Motor neuron (in vitro differentiated cells): ENCODE measurements around the gene SLC4A2. TPM values are rescaled to one million over a fixed set of nuclear protein-coding genes. Genes with fewer than 3 reads are reported as not detected.

Source experiments
- ATAC-seq, 8 experiments: fragments of 200-7000 bp; cut with Tn5 transposase; replicated peaks in 6 of 8; 2 replicates each; pipeline ENCODE4 v1.8.0; 2021; ENCODE audit warnings: mild to moderate bottlenecking in 8 of 8, moderate library complexity in 8 of 8
- H3K27ac ChIP-seq, 2 donors: fragments of 250-450 bp; sonication (Bioruptor Pico); 2 replicates each; pipeline ENCODE4 v1.9.0; 2021; ENCODE audit warnings: antibody characterized with exemption in 2 of 2, mild to moderate bottlenecking in 2 of 2, moderate library complexity in 1 of 2
- H3K4me1 ChIP-seq, 2 donors: fragments of 250-450 bp; sonication (Bioruptor Pico); replicated peaks in 1 of 2; 2 replicates each; pipeline ENCODE4 v1.6.1; 2021; ENCODE audit warnings: antibody characterized with exemption in 2 of 2, mild to moderate bottlenecking in 2 of 2, moderate library complexity in 1 of 2
- H3K4me3 ChIP-seq, 5 donors: fragments of 250-450 bp; sonication (Bioruptor Pico); 2 replicates each; pipeline ENCODE4 v1.9.0; 2021; ENCODE audit warnings: antibody characterized with exemption in 5 of 5, mild to moderate bottlenecking in 5 of 5, moderate library complexity in 4 of 5
- WGBS, 10 experiments: fragments of 450-650 bp; shearing (Covaris generic); methylation state at CpG; one replicate each; pipeline ENCODE4 v1.0.0; 2022; 5-methylcytosine and 5-hydroxymethylcytosine counted together
- in situ Hi-C, 9 experiments: fragments of 400-800 bp; cut with MboI; loops; one replicate each; pipeline ENCODE4 v1.15.0; 2021; ENCODE audit warnings: low sequenced_read_pairs in 9 of 9, low pct_unique_long_range_greater_than_20kb in 2 of 9; ENCODE audit not compliant: unreplicated experiment in 9 of 9
- total RNA-seq, 8 experiments: library from RNA; unstranded; fragments of 300-600 nt; gene quantifications; 2 replicates each; pipeline versions ENCODE4 v1.2.3 to v1.2.4, GENCODE V29; 2022

SLC4A2 gene
- total RNA-seq, 8 experiments from 2014 or later, result 17.1 to 165 (median 45.8) TPM

- Histone ChIP-seq H3K4me3 (peak overlapping the region; percentile 52 to 68 (median 56)), H3K27ac (peak overlapping the region in 1 of 2 donors; percentile 3), H3K4me1 (peaks cover 29 to 31% of the 10 kb centered on the region in 2 donors)
- in situ Hi-C loops, result no loop called here
- ATAC-seq, result no peak
- 0 to 65% (median 29%) methylated on average over 2 to 15 of the region's 29 CpGs; no CpG with 5 or more reads in 5 of the 10 experiments for WGBS, 10 experiments
These were observed 2.5 kb upstream of the SLC4A2 start for GRCh38 chr7:151056666-151057505.

- peak within 1 kb of the TSS; percentile 89 to 93 for H3K27ac ChIP-seq
- peak within 1 kb of the TSS; percentile 52 to 68 (median 56) for H3K4me3 ChIP-seq
- peaks cover 33% of the 10 kb centered on the region in 2 donors for H3K4me1 ChIP-seq
- WGBS, 10 experiments, result 0 to 3% (median 0%) methylated on average over 2 to 19 of the region's 30 CpGs; no CpG with 5 or more reads in 3 of the 10 experiments
- in situ Hi-C loops, result no loop called here
- peak; percentile 13 to 42 (median 36) for ATAC-seq
These were observed 1.8 kb upstream of the SLC4A2 start, which contains the start of gene CDK5 for GRCh38 chr7:151057506-151057988. Gene CDK5, minus strand, starts transcription at chr7:151057897. Its CDS starts 49 bp downstream, at chr7:151057848.

- peak overlapping the region; percentile 89 to 93 for H3K27ac ChIP-seq
- WGBS, 10 experiments, result 0 to 20% (median 0%) methylated on average over 1 to 19 of the region's 46 CpGs; no CpG with 5 or more reads in 3 of the 10 experiments
- peak overlapping the region; percentile 52 to 68 (median 56) for H3K4me3 ChIP-seq
- peak; percentile 79 to 91 (median 87) for ATAC-seq
- H3K4me1 ChIP-seq, result peaks cover 35 to 36% of the 10 kb centered on the region in 2 donors
- in situ Hi-C loops, result no loop called here
These were observed 1.2 kb upstream of the SLC4A2 start for GRCh38 chr7:151057989-151058780.

GRCh38 chr7:151058781-151059366, 515 bp upstream of the SLC4A2 start:
- H3K4me1 ChIP-seq, result peaks cover 36 to 37% of the 10 kb centered on the region in 2 donors
- no peak for ATAC-seq
- peak overlapping the region; percentile 52 to 68 (median 56) for H3K4me3 ChIP-seq
- H3K27ac ChIP-seq, result peak overlapping the region; percentile 89 to 93
- in situ Hi-C loops, result no loop called here
- 0 to 80% (median 10%) methylated on average over 1 to 11 of the region's 18 CpGs; no CpG with 5 or more reads in 2 of the 10 experiments for WGBS, 10 experiments

- Histone ChIP-seq H3K4me1 (peaks cover 36 to 37% of the 10 kb centered on the region in 2 donors), H3K27ac (no peak overlapping the region), H3K4me3 (peak overlapping the region; percentile 47 to 68 (median 54))
- in situ Hi-C loops, result no loop called here
- ATAC-seq, result no peak
- 0 to 40% (median 0%) methylated on average over 1 to 2 of the region's 17 CpGs; no CpG with 5 or more reads in 7 of the 10 experiments for WGBS, 10 experiments
These were observed 675 bp downstream of the SLC4A2 start for GRCh38 chr7:151060113-151060415.

GRCh38 chr7:151060416-151061212, 1.2 kb downstream of the SLC4A2 start:
- Histone ChIP-seq H3K4me3 (peak overlapping the region; percentile 47 to 68 (median 54)), H3K4me1 (peaks cover 36 to 37% of the 10 kb centered on the region in 2 donors), H3K27ac (no peak overlapping the region)
- no peak for ATAC-seq
- in situ Hi-C loops, result no loop called here
- 0 to 30% (median 20%) methylated on average over 1 to 4 of the region's 21 CpGs; no CpG with 5 or more reads in 7 of the 10 experiments for WGBS, 10 experiments

- WGBS, 10 experiments, result 26 to 72% (median 43%) methylated on average over 3 to 17 of the region's 33 CpGs; no CpG with 5 or more reads in 1 of the 10 experiments
- no peak for ATAC-seq
- Histone ChIP-seq H3K27ac (no peak overlapping the region), H3K4me1 (peaks cover 36 to 37% of the 10 kb centered on the region in 2 donors), H3K4me3 (peak overlapping the region in 3 of 5 donors; percentile 2 to 68 (median 54))
- in situ Hi-C loops, result no loop called here
These were observed 2.1 kb downstream of the SLC4A2 start for GRCh38 chr7:151061213-151062110.

- peaks cover 31 to 34% of the 10 kb centered on the region in 2 donors for H3K4me1 ChIP-seq
- no peak for ATAC-seq
- in situ Hi-C loops, result no loop called here
- H3K4me3 ChIP-seq, result peak overlapping the region in 4 of 5 donors; percentile 2 to 37 (median 28)
- no peak overlapping the region for H3K27ac ChIP-seq
- WGBS, 10 experiments, result 0% methylated on average over 1 of the region's 11 CpGs; no CpG with 5 or more reads in 9 of the 10 experiments
These were observed 2.7 kb downstream of the SLC4A2 start for GRCh38 chr7:151062111-151062398.

GRCh38 chr7:151062399-151063211, 3.2 kb downstream of the SLC4A2 start:
- ATAC-seq, result peak; percentile 8 to 38 (median 20)
- Histone ChIP-seq H3K4me1 (peaks cover 29 to 32% of the 10 kb centered on the region in 2 donors), H3K27ac (peak overlapping the region in 1 of 2 donors; percentile 32), H3K4me3 (peak overlapping the region; percentile 17 to 37 (median 23))
- WGBS, 10 experiments, result no CpG with 5 or more reads among the region's 43 CpGs
- in situ Hi-C loops, result no loop called here

GRCh38 chr7:151063212-151063561, 3.8 kb downstream of the SLC4A2 start:
- peaks cover 29 to 32% of the 10 kb centered on the region in 2 donors for H3K4me1 ChIP-seq
- H3K27ac ChIP-seq, result peak overlapping the region in 1 of 2 donors; percentile 32
- peak in 3 of 8 experiments; percentile 6 to 38 (median 29) for ATAC-seq
- WGBS, 10 experiments, result no CpG with 5 or more reads among the region's 11 CpGs
- in situ Hi-C loops, result no loop called here
- peak overlapping the region in 3 of 5 donors; percentile 23 to 37 (median 36) for H3K4me3 ChIP-seq

GRCh38 chr7:151064454-151064853, 5.1 kb downstream of the SLC4A2 start:
- ATAC-seq, result no peak
- H3K27ac ChIP-seq, result no peak overlapping the region
- in situ Hi-C loops, result no loop called here
- no peak overlapping the region for H3K4me3 ChIP-seq
- 80 to 100% methylated on average over 2 to 3 of the region's 18 CpGs; no CpG with 5 or more reads in 8 of the 10 experiments for WGBS, 10 experiments
- peaks cover 21 to 24% of the 10 kb centered on the region in 2 donors for H3K4me1 ChIP-seq
